Activated T-cell treated with anti-CD3 and anti-CD28 coated beads for 1 hour (primary cell): Measurements from ENCODE around the gene KRT6B.
"Not testable (repeated sequence)": the region's sequence is repeated elsewhere in the genome, so short reads cannot be mapped to it uniquely, and the experiment has no call there.

ENCODE experiments used
- DNase-seq: peaks from one replicate; pipeline ENCODE4 v3.0.0-alpha.2; 2020; ENCODE audit warnings: low read depth

KRT6B gene

DNA sequence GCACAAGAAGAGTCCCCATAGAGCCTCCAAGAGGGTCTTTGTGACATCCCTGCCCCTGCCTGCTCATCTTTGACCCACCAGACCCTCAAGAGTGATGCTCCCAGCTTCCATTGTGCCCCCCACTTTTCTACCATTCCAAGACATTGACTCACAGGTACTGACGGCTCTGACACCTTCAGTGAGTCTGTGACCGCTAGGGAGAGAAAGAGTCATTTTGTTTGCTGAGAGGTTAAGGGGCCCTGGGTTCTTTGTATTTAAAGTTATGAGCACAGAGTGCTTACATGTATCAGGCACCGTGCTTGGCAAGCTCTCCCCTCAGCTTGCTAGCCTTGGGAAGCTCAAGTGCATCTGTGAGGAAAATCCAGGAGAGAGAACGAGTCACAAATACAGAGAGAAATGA is 38.7 kb downstream of the KRT6B start:
- DNase-seq: no peak

DNA sequence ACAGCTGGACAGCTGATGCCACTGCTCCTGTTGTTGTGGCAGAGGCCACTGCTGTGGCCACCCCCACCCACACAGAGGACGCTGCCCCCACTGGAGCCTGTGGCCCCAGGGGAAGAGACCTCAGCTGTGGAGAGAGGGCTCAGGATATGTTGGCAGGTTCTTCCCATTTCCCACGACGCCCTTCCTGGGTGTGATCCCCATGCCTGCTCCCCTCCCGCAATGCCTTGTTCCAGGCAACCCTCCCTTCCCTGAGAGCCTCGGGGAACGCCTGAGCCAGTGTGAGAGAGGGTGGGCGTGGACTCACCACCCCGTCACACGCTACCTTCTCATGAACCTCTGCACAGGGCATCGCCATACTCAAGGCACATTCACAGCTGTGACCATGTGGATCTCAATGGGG is 40.1 kb downstream of the KRT6B start:
- DNase-seq: no peak

DNA sequence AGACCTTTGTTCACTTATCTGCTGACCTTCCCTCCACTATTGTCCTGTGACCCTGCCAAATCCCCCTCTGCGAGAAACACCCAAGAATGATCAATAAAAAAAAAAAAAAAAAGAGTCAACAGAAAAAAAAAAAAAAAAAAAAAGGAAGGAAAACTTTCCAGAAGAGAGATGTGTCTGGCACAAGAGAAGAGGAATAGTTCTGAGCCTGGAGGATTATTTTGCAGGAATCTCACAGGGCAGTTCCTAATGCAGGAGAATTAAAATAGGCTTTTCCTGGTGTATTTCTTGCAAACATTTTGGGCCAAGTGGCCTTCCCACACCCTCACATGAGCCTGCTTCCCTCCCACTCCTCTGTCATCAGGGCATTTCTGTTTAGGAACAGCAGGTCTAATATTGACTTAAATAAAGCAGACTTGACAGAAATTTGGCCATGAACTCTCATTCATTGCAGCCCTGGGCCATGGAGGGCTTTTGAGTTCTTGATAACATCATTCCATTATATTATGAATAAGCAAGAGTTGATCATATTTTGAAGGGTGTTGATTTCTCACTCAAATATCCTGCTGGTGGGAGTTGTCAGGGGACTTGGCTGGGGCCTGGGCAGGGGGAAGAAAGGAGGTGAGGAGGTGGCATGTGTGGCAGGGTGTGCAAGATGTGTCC is 41.2 kb downstream of the KRT6B start:
- DNase-seq: not testable (repeated sequence)

DNA sequence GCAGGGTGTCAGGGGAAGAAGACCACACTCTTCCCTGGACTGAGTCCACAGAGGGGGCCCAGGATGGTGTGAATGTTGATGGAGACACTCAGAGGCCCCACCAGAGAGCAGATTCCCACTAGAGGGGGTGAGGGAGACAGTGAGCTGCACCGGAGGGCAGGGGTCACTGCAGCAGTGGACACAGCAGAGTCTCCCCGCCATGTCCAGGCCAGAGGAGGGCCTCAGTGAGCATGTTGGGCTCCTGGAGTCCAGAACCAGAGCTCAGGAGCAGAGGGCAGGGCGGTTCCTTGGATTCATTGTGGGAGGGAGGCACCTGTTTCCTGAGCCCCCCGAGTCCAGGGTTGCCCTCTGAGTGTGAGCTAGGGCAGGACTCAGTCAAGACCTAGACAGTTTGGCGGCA is 44.0 kb downstream of the KRT6B start:
- DNase-seq: no peak

DNA sequence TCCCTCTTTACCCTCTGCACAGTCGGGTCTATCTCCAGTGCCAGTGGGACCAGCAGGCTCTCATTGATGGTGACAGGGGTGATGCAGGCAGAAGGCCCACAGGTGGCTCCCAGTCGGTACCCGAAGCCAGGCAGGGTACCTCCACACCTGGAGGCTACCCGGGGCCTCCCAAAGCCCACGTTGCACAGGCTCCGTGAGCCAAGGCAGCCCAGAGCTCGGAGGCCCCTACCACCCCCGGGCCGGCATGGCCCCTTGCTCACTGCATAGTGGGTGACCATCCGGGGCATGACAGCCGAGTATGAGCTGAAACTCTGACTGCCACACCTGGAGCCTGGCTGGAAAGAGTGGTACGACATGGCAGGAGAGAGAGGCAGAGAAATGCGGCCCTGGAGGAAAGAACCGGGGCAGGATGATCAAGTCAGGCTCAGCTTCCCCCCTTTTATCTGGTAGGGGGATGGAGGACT is 46.0 kb downstream of the KRT6B start, which contains the start of gene KRT82:
Gene KRT82, minus strand, starts transcription at position 414 of the 464 bp plus-strand sequence. Its CDS starts 58 bp downstream, at position 356.
- no peak for DNase-seq

DNA sequence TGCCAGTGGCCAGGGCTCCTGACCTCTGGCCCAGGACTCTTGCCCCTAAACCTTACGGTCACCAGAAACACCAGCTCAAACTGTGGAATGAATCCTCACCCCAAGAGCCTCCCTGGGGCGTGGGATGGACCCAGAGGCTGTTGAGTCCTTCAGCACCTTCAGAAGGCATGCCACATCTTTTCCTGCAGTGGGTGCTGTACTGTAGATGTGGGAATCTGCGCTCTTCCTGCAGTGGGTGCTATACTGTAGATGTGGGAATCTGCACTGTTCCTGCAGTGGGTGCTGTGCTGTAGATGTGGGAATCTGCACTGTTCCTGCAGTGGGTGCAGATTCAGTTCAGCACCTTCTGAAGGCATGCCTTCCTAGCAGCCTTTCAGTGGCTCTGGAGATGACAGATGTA is 47.0 kb downstream of the KRT6B start:
- no peak for DNase-seq

DNA sequence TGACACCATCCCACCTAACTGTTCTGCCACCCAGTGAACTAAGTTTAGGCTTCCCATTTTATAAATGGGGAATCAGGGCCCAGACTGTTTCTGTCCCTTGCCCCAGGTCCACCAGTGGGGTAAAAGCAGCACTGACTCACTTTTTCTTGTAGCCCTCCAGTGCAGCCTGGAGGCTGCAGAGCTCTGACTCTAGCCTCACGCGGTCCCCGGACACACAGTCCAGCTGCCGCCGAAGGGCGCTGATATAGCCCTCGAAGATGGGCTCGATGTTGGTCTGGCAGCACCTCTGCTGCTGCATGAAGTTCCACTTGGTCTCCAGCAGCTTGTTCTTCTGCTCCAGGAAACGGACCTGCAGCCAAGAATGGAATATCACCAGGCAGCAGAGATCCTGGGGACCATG is 48.4 kb downstream of the KRT6B start:
- no peak for DNase-seq

DNA sequence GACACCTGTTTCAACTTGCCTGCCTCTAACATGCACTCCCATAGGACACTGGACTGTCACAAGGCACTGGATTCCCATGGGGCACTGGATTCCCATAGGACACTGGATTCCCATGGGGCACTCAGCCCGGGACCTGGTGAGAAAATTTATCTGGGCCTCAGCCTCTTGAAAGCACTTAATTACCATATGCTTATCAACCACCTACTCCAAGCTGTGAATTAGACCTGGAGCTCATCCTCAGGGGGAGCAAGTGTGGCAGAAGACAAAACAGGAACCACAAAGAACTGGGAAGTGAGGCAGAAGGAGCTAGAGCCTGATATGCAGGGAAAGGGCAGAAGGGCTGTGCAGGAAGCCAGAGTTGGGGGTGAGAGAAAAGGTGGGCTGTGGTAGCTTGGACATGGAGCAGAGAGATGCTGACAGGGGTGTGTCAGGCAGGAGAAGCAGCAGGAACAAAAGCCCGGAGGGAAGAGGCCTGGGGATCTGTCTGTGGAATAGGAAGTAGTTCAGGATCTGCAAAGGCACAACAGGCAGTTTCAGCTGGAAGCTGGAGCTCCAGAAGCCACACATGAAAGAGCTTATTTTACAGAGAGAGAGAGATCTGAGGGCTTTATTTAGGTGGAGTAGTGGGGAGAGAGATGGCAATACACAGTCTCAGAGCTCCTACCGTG is 48.9 kb downstream of the KRT6B start:
- DNase-seq: no peak

DNA sequence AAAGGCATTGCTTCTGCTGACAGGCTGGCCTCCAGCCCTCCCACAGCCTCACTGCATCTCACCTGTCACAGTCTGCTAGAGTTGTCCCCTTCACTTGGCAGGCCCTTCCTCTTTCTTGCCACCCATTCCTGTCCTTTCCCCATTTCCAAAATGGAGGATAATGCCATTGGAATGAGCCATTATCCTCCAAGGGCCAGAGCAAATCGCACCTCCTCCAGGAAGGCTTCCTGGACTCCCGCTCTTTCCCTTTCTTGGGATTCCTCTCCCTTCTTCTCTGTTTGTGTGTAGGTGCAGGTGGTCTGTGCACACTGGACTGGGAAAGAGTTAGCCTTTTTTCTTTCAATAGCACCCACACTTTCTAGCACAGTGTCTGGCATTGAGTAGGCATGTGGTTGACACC is 49.6 kb downstream of the KRT6B start:
- no peak for DNase-seq

DNA sequence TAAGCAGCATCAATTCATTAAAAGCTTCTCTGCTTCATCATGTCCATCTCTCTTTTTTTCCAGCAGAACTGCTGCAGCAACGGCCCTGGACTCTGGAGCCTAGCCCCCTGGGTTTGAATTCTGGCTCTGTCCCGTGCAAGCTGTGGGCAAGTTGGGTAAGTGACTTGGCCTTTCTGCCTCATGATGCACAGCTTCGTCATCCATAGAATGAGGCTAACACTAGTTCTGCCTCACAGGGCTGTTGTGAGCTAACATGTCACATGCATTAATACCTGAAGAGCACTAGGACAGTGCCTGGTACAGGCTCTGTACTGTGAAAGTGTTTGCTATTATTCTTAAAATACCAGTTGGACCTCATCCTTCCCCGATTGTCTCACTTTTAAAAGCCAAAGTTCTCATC is 50.0 kb downstream of the KRT6B start:
- DNase-seq: no peak

DNA sequence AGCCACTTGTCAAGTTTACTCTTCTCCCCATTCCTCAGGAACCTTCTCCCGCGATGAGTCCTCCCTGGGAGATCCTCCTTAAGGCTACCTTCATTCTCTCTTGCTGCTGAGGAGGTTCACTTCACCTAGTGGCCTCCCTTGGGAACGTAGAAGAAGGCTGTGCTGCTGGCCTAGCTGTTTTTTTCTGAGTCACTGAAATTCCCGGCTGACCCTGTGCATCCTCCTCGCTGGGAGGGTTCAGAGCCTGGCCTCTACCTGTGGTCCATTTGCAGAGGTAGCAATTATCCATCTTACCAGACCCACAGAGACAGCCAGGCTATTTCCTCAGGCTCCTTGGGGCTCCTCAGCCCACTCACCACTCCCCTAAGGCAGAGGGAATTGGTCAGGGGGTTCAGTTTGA is 50.4 kb downstream of the KRT6B start:
- DNase-seq: no peak

DNA sequence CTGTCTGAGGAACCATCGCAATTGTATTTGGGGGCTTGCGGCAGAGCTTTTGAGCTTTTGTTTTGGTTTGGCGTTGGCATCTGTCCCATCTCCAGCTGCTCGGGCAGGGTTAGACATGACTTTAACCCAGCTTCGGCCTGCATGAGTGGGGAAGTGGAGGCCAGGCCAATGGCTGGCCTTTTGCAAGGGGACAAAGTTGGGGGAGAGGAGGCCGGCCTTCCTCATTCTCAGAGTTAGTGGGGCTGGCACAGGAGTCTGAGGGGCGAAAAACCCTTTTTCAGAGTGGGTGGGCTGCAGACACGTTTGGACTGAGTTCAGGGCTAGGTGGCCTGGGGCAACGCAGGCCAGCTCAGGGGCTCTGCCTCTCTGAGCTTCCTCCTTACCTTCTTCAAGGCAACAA is 51.0 kb downstream of the KRT6B start:
- DNase-seq: no peak

DNA sequence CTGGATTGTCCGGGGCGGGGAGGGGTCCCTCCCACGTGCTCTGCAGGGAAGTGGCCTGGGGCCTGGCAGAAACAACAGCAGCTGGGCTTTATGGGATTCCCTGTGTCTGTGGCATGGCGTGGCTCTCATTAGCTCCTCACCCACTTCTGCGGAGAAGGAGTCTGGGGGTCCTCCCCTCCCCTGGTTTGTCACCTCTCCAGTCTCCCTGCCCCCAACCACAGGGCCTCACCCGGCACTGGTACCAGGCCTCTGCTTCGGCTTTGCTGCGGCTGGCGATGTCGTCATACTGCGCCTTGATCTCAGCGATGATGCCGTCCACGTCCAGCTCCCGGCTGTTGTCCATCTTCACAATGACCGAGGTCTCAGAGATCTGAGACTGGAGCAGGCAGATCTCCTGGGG is 52.2 kb downstream of the KRT6B start:
- DNase-seq: no peak

DNA sequence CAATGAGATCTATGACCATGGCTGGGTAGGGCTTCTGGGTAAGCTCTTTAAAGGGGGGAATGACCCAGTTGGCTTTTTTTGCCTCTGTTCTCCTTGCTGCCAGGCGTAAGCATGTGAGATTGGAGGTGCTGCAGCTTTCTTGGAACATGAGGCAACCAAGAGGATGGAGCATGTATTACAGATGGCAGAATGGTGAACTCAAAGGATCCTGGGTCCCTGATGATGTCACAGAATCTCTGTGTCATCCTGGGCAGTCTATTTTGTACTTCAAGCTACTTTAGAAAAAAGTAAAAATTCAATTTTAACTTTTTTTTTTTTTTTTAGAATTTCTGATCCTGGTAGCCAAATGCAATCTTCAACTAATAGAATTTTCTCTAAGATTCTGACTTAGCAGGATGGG is 53.8 kb downstream of the KRT6B start:
- DNase-seq: no peak

DNA sequence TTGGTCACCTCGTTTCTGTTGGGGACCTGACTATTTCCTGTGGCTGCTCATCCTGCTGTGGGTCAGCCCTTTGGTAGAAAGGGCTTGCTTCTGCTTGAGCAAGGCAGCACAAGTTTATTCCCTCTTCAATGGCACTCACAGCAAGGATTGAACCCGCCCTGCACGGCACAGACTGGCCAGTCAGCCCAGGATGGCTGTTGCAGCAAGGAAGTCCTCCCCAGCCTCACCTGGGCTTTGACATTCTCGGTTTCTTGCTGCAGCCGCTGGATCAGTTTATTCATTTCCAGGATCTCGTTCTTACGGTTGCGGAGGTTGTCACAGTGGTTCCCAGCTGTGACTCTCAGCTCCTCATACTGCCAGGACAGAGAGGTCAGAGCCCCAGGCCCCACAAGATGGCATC is 55.3 kb downstream of the KRT6B start:
- no peak for DNase-seq
